Osteoblast (primary cell): ENCODE results near the gene LMAN2. TPM values are rescaled to one million over a fixed set of nuclear protein-coding genes. Genes with fewer than 3 reads are reported as not detected.

Experiments used
- DNase-seq: peaks from one replicate; pipeline ENCODE4 v3.0.0; 2011; ENCODE audit warnings: low spot score, mixed read lengths; ENCODE audit not compliant: insufficient read length; ENCODE audit errors: missing footprints
- H2AFZ ChIP-seq: 2 replicates; pipeline ENCODE4 v1.6.0; 2011; ENCODE audit warnings: mild to moderate bottlenecking, low read length
- H3K27ac ChIP-seq: 2 replicates; pipeline ENCODE4 v1.5.1; 2011; ENCODE audit warnings: mild to moderate bottlenecking, low read depth, low read length, moderate library complexity
- H3K27me3 ChIP-seq: 2 replicates; pipeline ENCODE4 v1.6.0; 2012; ENCODE audit warnings: mild to moderate bottlenecking, control low read depth, inconsistent platforms, low read length, moderate library complexity; ENCODE audit not compliant: insufficient read depth
- H3K36me3 ChIP-seq: 2 replicates; pipeline ENCODE4 v1.5.1; 2011; ENCODE audit warnings: mild to moderate bottlenecking, low read length, control low read depth, moderate library complexity; ENCODE audit not compliant: insufficient read depth
- H3K4me1 ChIP-seq: 2 replicates; pipeline ENCODE4 v1.5.1; 2011; ENCODE audit warnings: mild to moderate bottlenecking, low read length, control low read depth, moderate library complexity; ENCODE audit not compliant: insufficient read depth
- H3K4me2 ChIP-seq: 2 replicates; pipeline ENCODE4 v1.6.0; 2011; ENCODE audit warnings: mild to moderate bottlenecking, low read length; ENCODE audit not compliant: insufficient read depth
- H3K4me3 ChIP-seq: fragments of 200-600 bp; sonication (generic); 3 replicates; pipeline ENCODE4 v1.5.1; 2012; ENCODE audit warnings: mild to moderate bottlenecking, low read length, inconsistent platforms; ENCODE audit not compliant: insufficient read depth
- H3K79me2 ChIP-seq: 2 replicates; pipeline ENCODE4 v1.6.0; 2012; ENCODE audit warnings: mild to moderate bottlenecking, low read length, control low read depth, inconsistent platforms; ENCODE audit not compliant: insufficient read depth
- H3K9me3 ChIP-seq: 2 replicates; pipeline ENCODE4 v1.5.1; 2011; ENCODE audit warnings: low read depth, low read length, control low read depth
- H4K20me1 ChIP-seq: 2 replicates; pipeline ENCODE4 v1.6.0; 2012; ENCODE audit warnings: mild to moderate bottlenecking, low read length, control low read depth; ENCODE audit not compliant: insufficient read depth
- CTCF ChIP-seq: IDR thresholded peaks from 2 replicates; pipeline ENCODE4 v1.5.1; 2011; ENCODE audit warnings: mild to moderate bottlenecking, low read depth, low read length, moderate library complexity; ENCODE audit errors: extremely low read depth
- total RNA-seq: library from RNA; depleted of rRNA; stranded (reverse); fragments of >200 nt; gene quantifications from 2 replicates; pipeline ENCODE4 v1.2.3, GENCODE V29; 2012

The LMAN2 gene
- total RNA-seq, 1 donor = 356 TPM

GRCh38 chr5:177328545-177329231 lies 22.8 kb downstream of the LMAN2 start:
- Histone ChIP-seq H3K4me3 (no peak overlapping the region), H3K9me3 (no peaks in the 10 kb centered on the region), H3K27me3 (no peaks in the 10 kb centered on the region), H3K36me3 (peaks cover 18% of the 10 kb centered on the region), H3K79me2 (peaks cover 7% of the 10 kb centered on the region), H3K4me1 (peaks cover 19% of the 10 kb centered on the region), H3K27ac (no peak overlapping the region), H3K4me2 (no peak overlapping the region), H4K20me1 (peaks cover 2% of the 10 kb centered on the region), H2AFZ (no peak overlapping the region)
- peak; percentile 8 for DNase-seq
- no peak for TF ChIP-seq CTCF

- Histone ChIP-seq H3K4me2 (peak overlapping the region; percentile 76), H2AFZ (peak overlapping the region; percentile 84), H3K4me3 (peak overlapping the region; percentile 47), H3K9me3 (no peaks in the 10 kb centered on the region), H3K36me3 (peaks cover 11% of the 10 kb centered on the region), H3K79me2 (peaks cover 3% of the 10 kb centered on the region), H3K4me1 (peaks cover 19% of the 10 kb centered on the region), H3K27me3 (no peaks in the 10 kb centered on the region), H4K20me1 (peaks cover under 1% of the 10 kb centered on the region), H3K27ac (peak overlapping the region; percentile 83)
- TF ChIP-seq CTCF = peak; percentile 12
- peak; percentile 95 for DNase-seq
Measured at GRCh38 chr5:177327539-177328522, 23.6 kb downstream of the LMAN2 start.

GRCh38 chr5:177325868-177326381 lies 25.5 kb downstream of the LMAN2 start:
- Histone ChIP-seq H2AFZ (no peak overlapping the region), H3K9me3 (no peaks in the 10 kb centered on the region), H4K20me1 (no peaks in the 10 kb centered on the region), H3K79me2 (peaks cover 2% of the 10 kb centered on the region), H3K27ac (no peak overlapping the region), H3K36me3 (peaks cover 6% of the 10 kb centered on the region), H3K4me3 (no peak overlapping the region), H3K4me2 (no peak overlapping the region), H3K4me1 (peaks cover 19% of the 10 kb centered on the region), H3K27me3 (no peaks in the 10 kb centered on the region)
- peak; percentile 61 for DNase-seq
- TF ChIP-seq CTCF = no peak
